Activated naive CD4-positive, alpha-beta T cell treated with Interleukin-2 at 50 U/mL for 16 hours (primary cell): ENCODE results near the gene PRPF38A.

Experiments used
- DNase-seq: peaks from one replicate; pipeline ENCODE4 v3.0.0-alpha.2; 2020

The PRPF38A gene

DNA sequence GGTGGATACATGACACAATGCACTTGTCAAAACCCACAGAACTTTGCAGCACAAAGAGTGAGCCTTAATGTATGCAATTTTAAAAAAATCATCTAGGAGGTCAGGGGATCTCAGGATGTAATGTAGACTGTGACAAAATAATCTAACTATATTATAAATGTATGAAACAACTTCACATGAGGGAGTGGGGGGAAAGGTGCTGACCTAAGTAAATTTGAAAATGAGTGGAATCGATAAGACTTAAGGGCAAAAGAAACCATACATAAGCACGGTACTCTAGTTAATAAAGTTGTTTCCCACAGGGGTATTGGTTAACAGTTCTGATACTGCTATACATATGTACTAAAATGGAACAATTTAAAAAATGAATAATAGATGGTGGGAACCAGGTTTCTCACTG, 64.7 kb downstream of the PRPF38A start:
- DNase-seq = no peak
